CD14-positive monocyte (primary cell): ENCODE data around the gene ZNF225. TPM values are rescaled to one million over a fixed set of nuclear protein-coding genes. Genes with fewer than 3 reads are reported as not detected.

Experiments used
- DNase-seq, 3 donors: peaks; one replicate each; pipeline ENCODE4 v3.0.0-alpha.2; 2011 to 2022
- H2AFZ ChIP-seq: 2 replicates; pipeline ENCODE4 v1.6.0; 2012; ENCODE audit warnings: mild to moderate bottlenecking, low read depth, low read length, inconsistent platforms; ENCODE audit not compliant: insufficient read depth, poor library complexity, severe bottlenecking
- H3K27ac ChIP-seq, 2 donors: 1 replicate in 1 of 2; 2 replicates in 1 of 2; pipeline ENCODE4 v1.5.1; 2012 to 2013; ENCODE audit warnings: low read length in 2 of 2, control low read depth in 1 of 2, inconsistent platforms in 1 of 2, low read depth in 1 of 2, mild to moderate bottlenecking in 1 of 2
- H3K27me3 ChIP-seq, 2 donors: one replicate each; pipeline versions ENCODE4 v1.6.0 to v1.6.1; 2011 to 2013; ENCODE audit warnings: low read length in 2 of 2; ENCODE audit not compliant: control insufficient read depth in 2 of 2, insufficient read depth in 2 of 2
- H3K36me3 ChIP-seq, 2 donors: replicated peaks in 1 of 2; 1 replicate in 1 of 2; 2 replicates in 1 of 2; pipeline versions ENCODE4 v1.5.1 to v1.6.1; 2012 to 2013; ENCODE audit warnings: low read length in 2 of 2, control low read depth in 1 of 2, inconsistent platforms in 1 of 2, mild to moderate bottlenecking in 1 of 2; ENCODE audit not compliant: insufficient read depth in 2 of 2, control insufficient read depth in 1 of 2
- H3K4me1 ChIP-seq, 2 donors: 1 replicate in 1 of 2; 2 replicates in 1 of 2; pipeline versions ENCODE4 v1.5.1 to v1.6.1; 2012 to 2013; ENCODE audit warnings: low read length in 2 of 2, control low read depth in 1 of 2, inconsistent platforms in 1 of 2, mild to moderate bottlenecking in 1 of 2, moderate library complexity in 1 of 2; ENCODE audit not compliant: insufficient read depth in 2 of 2, control insufficient read depth in 1 of 2
- H3K4me2 ChIP-seq: replicated peaks from 2 replicates; pipeline ENCODE3; 2012; ENCODE audit warnings: low read length, moderate library complexity, mild to moderate bottlenecking; ENCODE audit not compliant: poor library complexity, severe bottlenecking; ENCODE audit errors: extremely low read depth
- H3K4me3 ChIP-seq, 3 experiments: fragments of 200-600 bp in 1 of 3; sonication (generic) in 1 of 3; replicated peaks in 1 of 3; 1 replicate in 2 of 3; 2 replicates in 1 of 3; pipeline ENCODE4 v1.5.1; 2011 to 2013; ENCODE audit warnings: low read length in 3 of 3, mild to moderate bottlenecking in 3 of 3, control low read depth in 2 of 3, low read depth in 2 of 3, inconsistent platforms in 1 of 3, moderate library complexity in 1 of 3
- H3K79me2 ChIP-seq: 2 replicates; pipeline ENCODE4 v1.6.0; 2012; ENCODE audit warnings: mild to moderate bottlenecking, control low read depth, inconsistent platforms, low read length, moderate library complexity; ENCODE audit not compliant: insufficient read depth
- H3K9ac ChIP-seq: 2 replicates; pipeline ENCODE4 v1.6.0; 2017; ENCODE audit warnings: low read length, mild to moderate bottlenecking; ENCODE audit not compliant: insufficient read depth, poor library complexity, severe bottlenecking
- H3K9me3 ChIP-seq, 2 donors: replicated peaks in 1 of 2; 1 replicate in 1 of 2; 2 replicates in 1 of 2; pipeline versions ENCODE4 v1.5.1 to v1.6.1; 2012 to 2013; ENCODE audit warnings: low read length in 2 of 2, control low read depth in 1 of 2; ENCODE audit not compliant: control insufficient read depth in 1 of 2, insufficient read depth in 1 of 2
- H4K20me1 ChIP-seq: 2 replicates; pipeline ENCODE4 v1.6.0; 2012; ENCODE audit warnings: mild to moderate bottlenecking, low read length, control low read depth, moderate library complexity; ENCODE audit not compliant: insufficient read depth
- H3K27ac Mint-ChIP-seq, 7 donors: one replicate each; pipeline ENCODE4 v1.8.0; 2020; ENCODE audit warnings: mild to moderate bottlenecking in 7 of 7, mixed read lengths in 7 of 7, moderate library complexity in 6 of 7, inconsistent platforms in 2 of 7
- H3K27me3 Mint-ChIP-seq, 3 donors: one replicate each; pipeline ENCODE4 v1.8.0; 2021 to 2022; ENCODE audit warnings: low read depth in 3 of 3, mild to moderate bottlenecking in 3 of 3, mixed read lengths in 3 of 3, moderate library complexity in 3 of 3, inconsistent platforms in 1 of 3
- H3K36me3 Mint-ChIP-seq, 2 donors: one replicate each; pipeline ENCODE4 v1.8.0; 2020; ENCODE audit warnings: mixed read lengths in 2 of 2, inconsistent platforms in 1 of 2, mild to moderate bottlenecking in 1 of 2
- H3K4me1 Mint-ChIP-seq: one replicate; pipeline ENCODE4 v1.8.0; 2020; ENCODE audit warnings: mild to moderate bottlenecking, mixed read lengths
- H3K4me3 Mint-ChIP-seq, 2 donors: one replicate each; pipeline ENCODE4 v1.8.0; 2020; ENCODE audit warnings: mild to moderate bottlenecking in 2 of 2, mixed read lengths in 2 of 2, moderate library complexity in 1 of 2
- H3K9me3 Mint-ChIP-seq, 7 donors: one replicate each; pipeline ENCODE4 v1.8.0; 2020 to 2022; ENCODE audit warnings: mixed read lengths in 7 of 7, mild to moderate bottlenecking in 6 of 7, moderate library complexity in 6 of 7, inconsistent platforms in 2 of 7
- CTCF ChIP-seq: fragments of 200-600 bp; IDR thresholded peaks from one replicate; pipeline ENCODE4 v1.8.0; 2022; ENCODE audit warnings: antibody characterized with exemption, mild to moderate bottlenecking
- WGBS: methylation state at CpG from one replicate; pipeline ENCODE4 v1.1.5; 2013; ENCODE audit warnings: missing lambda C conversion rate; ENCODE audit not compliant: insufficient coverage; 5-methylcytosine and 5-hydroxymethylcytosine counted together
- intact Hi-C, 2 donors: fragments of 100-400 bp; cut with micrococcal nuclease; formaldehyde crosslinking; loops; one replicate each; pipeline versions ENCODE4 v1.15.0 to v1.15.1; 2023
- polyA plus RNA-seq, 3 donors: library from polyadenylated mRNA; depleted of rRNA in 1 of 3; unstranded in 2 of 3; stranded (reverse) in 1 of 3; fragments of 300-500 nt in 2 of 3; fragments of >200 nt in 1 of 3; fragmentation: Illumina TruSeq in 2 of 3; gene quantifications; 1 replicate in 2 of 3; 2 replicates in 1 of 3; pipeline ENCODE4 v1.2.3, GENCODE V29; 2012 to 2021

ZNF225 gene
- polyA plus RNA-seq, 3 donors = 0.86 to 1.1 (median 0.93) TPM

- Histone ChIP-seq H3K27me3 (no peaks in the 10 kb centered on the region), H3K9me3 (peaks cover 0 to 2% of the 10 kb centered on the region in 2 donors), H3K4me3 (peak within 1 kb of the TSS; percentile 71 to 97 (median 81)), H3K4me1 (peaks cover 13 to 17% of the 10 kb centered on the region in 2 donors), H3K27ac (peak within 1 kb of the TSS in 1 of 2 donors; percentile 67), H3K36me3 (peaks cover 11 to 26% of the 10 kb centered on the region in 2 donors), H2AFZ (peak within 1 kb of the TSS; percentile 98), H3K4me2 (peak within 1 kb of the TSS; percentile 86), H3K9ac (peak within 1 kb of the TSS; percentile 77), H3K79me2 (peaks cover 5% of the 10 kb centered on the region), H4K20me1 (no peaks in the 10 kb centered on the region)
- peak; percentile 41 to 69 (median 63) for DNase-seq
- intact Hi-C loops = loop anchor here in 1 of 2 donors (2.0 kb wide), 1 partner anchor 29 kb away; the partner anchor contains the start of gene ZNF225
- H3K27me3 Mint-ChIP-seq = peaks cover 0 to 4% (median 2%) of the 10 kb centered on the region in 3 donors
- H3K27ac Mint-ChIP-seq = peak within 1 kb of the TSS; percentile 63 to 93 (median 90)
- H3K4me3 Mint-ChIP-seq = peak within 1 kb of the TSS; percentile 98 to 99
- no peak for TF ChIP-seq CTCF
- peaks cover 17% of the 10 kb centered on the region for H3K4me1 Mint-ChIP-seq
- under 1% methylated on average over 43 of the region's 52 CpGs for WGBS
- peaks cover 0 to 15% (median 11%) of the 10 kb centered on the region in 7 donors for H3K9me3 Mint-ChIP-seq
- peaks cover 23 to 25% of the 10 kb centered on the region in 2 donors for H3K36me3 Mint-ChIP-seq
These were observed 28.2 kb downstream of the ZNF225 start, which contains the start of gene ZNF234 for GRCh38 chr19:44141191-44142058. Gene ZNF234, plus strand, starts transcription at chr19:44141554. Its CDS starts 3,079 bp downstream, at chr19:44144633.

GRCh38 chr19:44142059-44142433, 28.8 kb downstream of the ZNF225 start:
- Histone ChIP-seq H3K79me2 (peaks cover 5% of the 10 kb centered on the region), H3K36me3 (peaks cover 11 to 31% of the 10 kb centered on the region in 2 donors), H3K27ac (peak overlapping the region in 1 of 2 donors; percentile 67), H2AFZ (peak overlapping the region; percentile 98), H3K9ac (peak overlapping the region; percentile 77), H3K4me3 (peak overlapping the region; percentile 71 to 97 (median 81)), H3K27me3 (no peaks in the 10 kb centered on the region), H4K20me1 (no peaks in the 10 kb centered on the region), H3K9me3 (no peaks in the 10 kb centered on the region), H3K4me2 (peak overlapping the region; percentile 86), H3K4me1 (peaks cover 13 to 17% of the 10 kb centered on the region in 2 donors)
- Mint-ChIP-seq H3K27ac (peak overlapping the region in 2 of 7 donors; percentile 63 to 93), H3K36me3 (peaks cover 23 to 28% of the 10 kb centered on the region in 2 donors), H3K4me1 (peaks cover 17% of the 10 kb centered on the region), H3K9me3 (peaks cover 0 to 16% (median 8%) of the 10 kb centered on the region in 7 donors), H3K27me3 (peaks cover 0 to 2% (median under 1%) of the 10 kb centered on the region in 3 donors), H3K4me3 (peak overlapping the region; percentile 98 to 99)
- TF ChIP-seq CTCF = no peak
- 6% methylated on average over 10 of the region's 13 CpGs for WGBS
- intact Hi-C loops = no loop called here
- no peak for DNase-seq
